Peyer's patch (tissue), 4 donors: ENCODE results near the gene KRT85. TPM values are rescaled to one million over a fixed set of nuclear protein-coding genes. Genes with fewer than 3 reads are reported as not detected.

Experiments
- DNase-seq, 3 donors: peaks; one replicate each; pipeline ENCODE4 v3.0.0-alpha.2; 2017 to 2019
- H3K27ac ChIP-seq, 4 donors: fragments of 200-600 bp; sonication (generic); one replicate each; pipeline ENCODE4 v1.5.1; 2016 to 2019
- H3K27me3 ChIP-seq, 2 donors: fragments of 200-600 bp; sonication (generic); one replicate each; pipeline ENCODE4 v1.5.1; 2019
- H3K36me3 ChIP-seq, 3 donors: fragments of 200-600 bp; sonication (generic); one replicate each; pipeline ENCODE4 v1.5.1; 2016 to 2019
- H3K4me1 ChIP-seq, 4 donors: fragments of 200-600 bp; sonication (generic); one replicate each; pipeline ENCODE4 v1.5.1; 2016 to 2019
- H3K4me3 ChIP-seq, 4 donors: fragments of 200-600 bp; sonication (generic); 1 replicate in 3 of 4; 2 replicates in 1 of 4; pipeline ENCODE4 v1.5.1; 2016 to 2019; ENCODE audit warnings: mild to moderate bottlenecking in 1 of 4
- H3K9me3 ChIP-seq, 4 donors: fragments of 200-600 bp; sonication (generic); one replicate each; pipeline ENCODE4 v1.5.1; 2016 to 2019; ENCODE audit warnings: mild to moderate bottlenecking in 1 of 4
- CTCF ChIP-seq, 6 experiments: fragments of 450-650 bp in 4 of 6; fragments of 200-600 bp in 2 of 6; sonication (generic) in 1 of 6; IDR thresholded peaks; one replicate each; pipeline ENCODE4 v1.5.1; 2017 to 2019; ENCODE audit warnings: antibody characterized with exemption in 6 of 6, mild to moderate bottlenecking in 3 of 6, moderate library complexity in 1 of 6
- POLR2A ChIP-seq, 2 donors: fragments of 450-650 bp; IDR thresholded peaks; one replicate each; pipeline ENCODE4 v1.5.1; 2017; ENCODE audit warnings: antibody characterized with exemption in 2 of 2, mild to moderate bottlenecking in 2 of 2, moderate library complexity in 2 of 2
- total RNA-seq, 4 donors: library from RNA; depleted of rRNA; stranded (reverse); fragments of >200 nt; gene quantifications; one replicate each; pipeline ENCODE4 v1.1.0, GENCODE V29; 2016

KRT85 gene
- total RNA-seq, 4 donors from 2014 or later, result not detected

- Histone ChIP-seq H3K27me3 (no peaks in the 10 kb centered on the region), H3K36me3 (no peaks in the 10 kb centered on the region), H3K9me3 (no peaks in the 10 kb centered on the region), H3K4me3 (no peak overlapping the region), H3K27ac (no peak overlapping the region), H3K4me1 (no peaks in the 10 kb centered on the region)
- DNase-seq, result peak in 1 of 3 donors; percentile 16
- TF ChIP-seq POLR2A (IDR thresholded peaks at IDR 0.05), result no peak
- no peak for TF ChIP-seq CTCF (IDR thresholded peaks at IDR 0.05)
Observed at GRCh38 chr12:52404951-52405350, 37.7 kb upstream of the KRT85 start.

- no peaks in the 10 kb centered on the region for H3K27me3 ChIP-seq
- DNase-seq, result peak in 1 of 3 donors; percentile 15
- H3K9me3 ChIP-seq, result no peaks in the 10 kb centered on the region
- no peaks in the 10 kb centered on the region for H3K4me1 ChIP-seq
- no peak overlapping the region for H3K27ac ChIP-seq
- no peak for TF ChIP-seq POLR2A (IDR thresholded peaks at IDR 0.05)
- no peak for TF ChIP-seq CTCF (IDR thresholded peaks at IDR 0.05)
- no peak overlapping the region for H3K4me3 ChIP-seq
- H3K36me3 ChIP-seq, result no peaks in the 10 kb centered on the region
Observed at GRCh38 chr12:52403561-52403960, 36.3 kb upstream of the KRT85 start.

GRCh38 chr12:52402873-52403540, 35.7 kb upstream of the KRT85 start:
- Histone ChIP-seq H3K9me3 (no peaks in the 10 kb centered on the region), H3K4me3 (no peak overlapping the region), H3K36me3 (no peaks in the 10 kb centered on the region), H3K4me1 (no peaks in the 10 kb centered on the region), H3K27me3 (no peaks in the 10 kb centered on the region), H3K27ac (no peak overlapping the region)
- TF ChIP-seq POLR2A (IDR thresholded peaks at IDR 0.05) (no peak), CTCF (IDR thresholded peaks at IDR 0.05) (no peak)
- DNase-seq, result no peak

GRCh38 chr12:52402377-52402776, 35.1 kb upstream of the KRT85 start:
- no peaks in the 10 kb centered on the region for H3K27me3 ChIP-seq
- no peak for TF ChIP-seq POLR2A (IDR thresholded peaks at IDR 0.05)
- TF ChIP-seq CTCF (IDR thresholded peaks at IDR 0.05), result no peak
- no peaks in the 10 kb centered on the region for H3K4me1 ChIP-seq
- no peaks in the 10 kb centered on the region for H3K9me3 ChIP-seq
- no peak overlapping the region for H3K4me3 ChIP-seq
- DNase-seq, result peak in 1 of 3 donors; percentile 9
- no peaks in the 10 kb centered on the region for H3K36me3 ChIP-seq
- H3K27ac ChIP-seq, result no peak overlapping the region

- Histone ChIP-seq H3K27me3 (no peaks in the 10 kb centered on the region), H3K36me3 (no peaks in the 10 kb centered on the region), H3K27ac (no peak overlapping the region), H3K4me1 (no peaks in the 10 kb centered on the region), H3K4me3 (no peak overlapping the region), H3K9me3 (no peaks in the 10 kb centered on the region)
- peak in 1 of 3 donors; percentile 9 for DNase-seq
- TF ChIP-seq POLR2A (IDR thresholded peaks at IDR 0.05) (no peak), CTCF (IDR thresholded peaks at IDR 0.05) (no peak)
Observed at GRCh38 chr12:52401926-52402325, 34.6 kb upstream of the KRT85 start.
